HL-60 (cell line): ENCODE data around the gene FOXP1.

Source experiments
- DNase-seq, 2 experiments: peaks; one replicate each; pipeline ENCODE4 v3.0.0-alpha.2; 2010 to 2020; ENCODE audit warnings: low read depth in 1 of 2, low spot score in 1 of 2
- H3K27ac ChIP-seq: fragments of 250-450 bp; sonication (Bioruptor Pico); replicated peaks from 2 replicates; pipeline ENCODE4 v1.5.1; 2020; ENCODE audit warnings: mild to moderate bottlenecking, moderate library complexity
- H3K27me3 ChIP-seq: fragments of 250-450 bp; sonication (Bioruptor Pico); 2 replicates; pipeline ENCODE4 v1.5.1; 2021; ENCODE audit warnings: mild to moderate bottlenecking, moderate library complexity; ENCODE audit not compliant: insufficient read depth, poor library complexity, severe bottlenecking
- H3K4me3 ChIP-seq: replicated peaks from 2 replicates; pipeline ENCODE4 v1.5.1; 2011; ENCODE audit warnings: mild to moderate bottlenecking, control low read depth, low read length; ENCODE audit not compliant: insufficient read depth
- GABPA ChIP-seq: IDR thresholded peaks from 2 replicates; pipeline ENCODE4 v1.6.1; 2012; ENCODE audit warnings: low read depth
- POLR2AphosphoS5 ChIP-seq: IDR thresholded peaks from 2 replicates; pipeline ENCODE4 v1.6.1; 2012; ENCODE audit warnings: low read depth
- SPI1 ChIP-seq: IDR thresholded peaks from 2 replicates; pipeline ENCODE4 v1.6.1; 2012; ENCODE audit warnings: low read depth, mild to moderate bottlenecking, borderline replicate concordance
- TF ChIP-seq, protein P1 (sequence below): IDR thresholded peaks from 2 replicates; pipeline ENCODE4 v1.6.1; 2012; ENCODE audit warnings: low read depth; ENCODE audit not compliant: insufficient replicate concordance
- TF ChIP-seq, protein P2 (sequence below): IDR thresholded peaks from one replicate; pipeline ENCODE4 v1.5.1; 2011; ENCODE audit warnings: low read length, control low read depth, inconsistent platforms; ENCODE audit not compliant: insufficient read depth

FOXP1 gene

DNA sequence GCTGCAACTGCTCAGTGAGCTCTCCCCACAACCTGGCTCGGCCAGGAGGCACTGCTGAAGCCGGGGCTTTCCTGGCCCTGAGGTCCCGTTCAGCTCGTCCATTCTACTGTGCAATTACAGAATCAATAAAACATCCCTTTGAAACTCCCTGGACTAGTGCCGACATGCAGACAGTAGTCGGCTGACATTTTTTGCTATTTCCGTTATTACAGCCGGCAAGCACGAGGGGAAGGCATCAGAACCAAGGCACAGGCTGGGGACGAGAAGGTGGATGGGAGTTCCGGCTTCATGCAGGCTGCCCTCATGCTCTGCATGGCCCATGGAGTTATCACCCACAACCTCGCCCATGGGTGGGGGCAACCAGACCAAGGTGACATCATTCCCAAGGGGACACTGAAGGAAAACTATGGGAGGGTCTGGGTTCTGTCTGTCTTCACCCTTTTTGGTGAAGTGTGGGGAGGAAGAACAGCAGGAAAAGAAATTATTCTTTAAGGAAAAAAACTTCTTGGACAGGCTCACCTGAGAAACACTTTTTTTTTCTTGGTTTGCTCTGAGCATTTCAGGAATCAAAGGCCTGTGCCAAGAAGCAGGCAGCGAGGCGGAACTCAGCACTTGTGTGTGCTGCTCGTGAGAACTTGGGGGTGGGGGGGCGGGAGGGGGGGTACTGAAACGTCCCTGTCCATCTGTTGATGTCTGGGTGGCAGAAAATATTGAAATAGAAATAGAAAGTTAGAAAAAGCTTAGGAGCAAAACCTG, 154.5 kb downstream of the FOXP1 start:
- TF ChIP-seq GABPA (no peak), SPI1 (no peak), POLR2AphosphoS5 (no peak)
- TF ChIP-seq, protein P1, sequence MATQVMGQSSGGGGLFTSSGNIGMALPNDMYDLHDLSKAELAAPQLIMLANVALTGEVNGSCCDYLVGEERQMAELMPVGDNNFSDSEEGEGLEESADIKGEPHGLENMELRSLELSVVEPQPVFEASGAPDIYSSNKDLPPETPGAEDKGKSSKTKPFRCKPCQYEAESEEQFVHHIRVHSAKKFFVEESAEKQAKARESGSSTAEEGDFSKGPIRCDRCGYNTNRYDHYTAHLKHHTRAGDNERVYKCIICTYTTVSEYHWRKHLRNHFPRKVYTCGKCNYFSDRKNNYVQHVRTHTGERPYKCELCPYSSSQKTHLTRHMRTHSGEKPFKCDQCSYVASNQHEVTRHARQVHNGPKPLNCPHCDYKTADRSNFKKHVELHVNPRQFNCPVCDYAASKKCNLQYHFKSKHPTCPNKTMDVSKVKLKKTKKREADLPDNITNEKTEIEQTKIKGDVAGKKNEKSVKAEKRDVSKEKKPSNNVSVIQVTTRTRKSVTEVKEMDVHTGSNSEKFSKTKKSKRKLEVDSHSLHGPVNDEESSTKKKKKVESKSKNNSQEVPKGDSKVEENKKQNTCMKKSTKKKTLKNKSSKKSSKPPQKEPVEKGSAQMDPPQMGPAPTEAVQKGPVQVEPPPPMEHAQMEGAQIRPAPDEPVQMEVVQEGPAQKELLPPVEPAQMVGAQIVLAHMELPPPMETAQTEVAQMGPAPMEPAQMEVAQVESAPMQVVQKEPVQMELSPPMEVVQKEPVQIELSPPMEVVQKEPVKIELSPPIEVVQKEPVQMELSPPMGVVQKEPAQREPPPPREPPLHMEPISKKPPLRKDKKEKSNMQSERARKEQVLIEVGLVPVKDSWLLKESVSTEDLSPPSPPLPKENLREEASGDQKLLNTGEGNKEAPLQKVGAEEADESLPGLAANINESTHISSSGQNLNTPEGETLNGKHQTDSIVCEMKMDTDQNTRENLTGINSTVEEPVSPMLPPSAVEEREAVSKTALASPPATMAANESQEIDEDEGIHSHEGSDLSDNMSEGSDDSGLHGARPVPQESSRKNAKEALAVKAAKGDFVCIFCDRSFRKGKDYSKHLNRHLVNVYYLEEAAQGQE = no peak
- TF ChIP-seq, protein P2, sequence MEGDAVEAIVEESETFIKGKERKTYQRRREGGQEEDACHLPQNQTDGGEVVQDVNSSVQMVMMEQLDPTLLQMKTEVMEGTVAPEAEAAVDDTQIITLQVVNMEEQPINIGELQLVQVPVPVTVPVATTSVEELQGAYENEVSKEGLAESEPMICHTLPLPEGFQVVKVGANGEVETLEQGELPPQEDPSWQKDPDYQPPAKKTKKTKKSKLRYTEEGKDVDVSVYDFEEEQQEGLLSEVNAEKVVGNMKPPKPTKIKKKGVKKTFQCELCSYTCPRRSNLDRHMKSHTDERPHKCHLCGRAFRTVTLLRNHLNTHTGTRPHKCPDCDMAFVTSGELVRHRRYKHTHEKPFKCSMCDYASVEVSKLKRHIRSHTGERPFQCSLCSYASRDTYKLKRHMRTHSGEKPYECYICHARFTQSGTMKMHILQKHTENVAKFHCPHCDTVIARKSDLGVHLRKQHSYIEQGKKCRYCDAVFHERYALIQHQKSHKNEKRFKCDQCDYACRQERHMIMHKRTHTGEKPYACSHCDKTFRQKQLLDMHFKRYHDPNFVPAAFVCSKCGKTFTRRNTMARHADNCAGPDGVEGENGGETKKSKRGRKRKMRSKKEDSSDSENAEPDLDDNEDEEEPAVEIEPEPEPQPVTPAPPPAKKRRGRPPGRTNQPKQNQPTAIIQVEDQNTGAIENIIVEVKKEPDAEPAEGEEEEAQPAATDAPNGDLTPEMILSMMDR = no peak
- no peaks in the 10 kb centered on the region for H3K27me3 ChIP-seq
- DNase-seq = no peak
- no peak overlapping the region for H3K4me3 ChIP-seq
- H3K27ac ChIP-seq = 0 out of 2 replicates have a peak overlapping the region, but pooled peaks have one; percentile 22

DNA sequence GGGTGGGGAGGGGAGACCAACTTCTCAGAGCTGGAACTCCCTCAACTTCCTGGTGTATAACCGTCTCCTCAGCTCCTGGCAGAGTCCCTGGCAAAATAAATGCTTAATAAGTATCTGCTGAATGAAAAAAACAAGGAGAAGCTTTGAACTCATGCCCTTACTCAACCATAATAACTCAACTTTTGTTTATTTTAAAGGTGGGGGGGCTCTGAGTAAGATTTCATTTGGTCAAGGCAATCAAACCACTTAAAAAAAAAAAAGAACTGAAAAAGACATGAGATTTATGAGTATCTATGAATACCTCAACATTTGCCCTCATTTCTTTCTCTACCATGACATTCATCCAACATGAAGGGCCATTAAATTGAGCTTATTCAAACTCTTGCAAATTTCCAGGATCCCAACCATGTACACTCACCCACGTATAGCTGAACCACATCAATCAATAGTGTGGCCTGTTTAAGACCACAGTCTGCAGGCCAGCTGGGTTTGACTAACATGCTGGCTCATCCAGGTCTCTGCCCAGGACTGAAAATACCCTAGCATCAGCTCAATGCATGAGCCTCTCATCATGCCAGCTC, 157.9 kb downstream of the FOXP1 start:
- no peak for TF ChIP-seq POLR2AphosphoS5
- TF ChIP-seq, protein P1 = no peak
- TF ChIP-seq, protein P2 = no peak
- TF ChIP-seq GABPA = no peak
- no peak for DNase-seq
- H3K27me3 ChIP-seq = no peaks in the 10 kb centered on the region
- no peak overlapping the region for H3K4me3 ChIP-seq
- no peak overlapping the region for H3K27ac ChIP-seq

DNA sequence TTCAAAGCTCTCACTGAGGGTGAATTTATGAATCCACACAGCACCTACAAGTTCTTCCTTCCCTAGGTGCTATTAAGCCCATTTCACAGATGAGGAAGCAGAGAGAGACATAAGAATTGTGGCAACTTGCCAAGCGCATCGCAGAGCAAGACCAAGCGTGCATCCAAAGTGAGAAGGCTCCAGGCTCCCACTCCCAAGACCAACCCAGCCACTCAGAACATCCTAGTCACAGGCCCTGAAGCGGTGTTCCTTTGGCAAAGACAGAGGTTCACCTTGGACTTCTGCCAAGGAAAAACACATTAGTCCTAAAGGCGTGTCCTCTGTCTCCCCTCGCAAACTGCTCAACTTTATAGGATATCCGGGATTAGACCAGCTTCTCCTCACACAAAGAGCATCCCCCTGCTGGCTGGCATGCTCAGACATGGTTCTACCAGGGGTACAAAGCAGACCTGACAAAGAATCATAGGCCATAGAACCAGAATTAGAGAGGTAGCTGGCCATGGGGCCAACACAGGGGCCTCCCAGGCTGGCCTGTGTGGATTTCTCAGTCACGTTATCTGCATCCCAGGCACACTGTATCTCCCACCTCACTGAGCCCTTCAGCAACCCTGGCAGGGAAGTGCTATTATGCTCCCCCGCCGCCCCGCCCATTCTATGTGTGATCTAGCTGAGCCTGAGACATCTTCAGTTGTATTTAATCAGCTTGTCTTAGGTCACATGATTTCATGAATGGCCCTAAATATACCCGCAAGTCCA, 160.2 kb downstream of the FOXP1 start:
- no peak overlapping the region for H3K4me3 ChIP-seq

DNA sequence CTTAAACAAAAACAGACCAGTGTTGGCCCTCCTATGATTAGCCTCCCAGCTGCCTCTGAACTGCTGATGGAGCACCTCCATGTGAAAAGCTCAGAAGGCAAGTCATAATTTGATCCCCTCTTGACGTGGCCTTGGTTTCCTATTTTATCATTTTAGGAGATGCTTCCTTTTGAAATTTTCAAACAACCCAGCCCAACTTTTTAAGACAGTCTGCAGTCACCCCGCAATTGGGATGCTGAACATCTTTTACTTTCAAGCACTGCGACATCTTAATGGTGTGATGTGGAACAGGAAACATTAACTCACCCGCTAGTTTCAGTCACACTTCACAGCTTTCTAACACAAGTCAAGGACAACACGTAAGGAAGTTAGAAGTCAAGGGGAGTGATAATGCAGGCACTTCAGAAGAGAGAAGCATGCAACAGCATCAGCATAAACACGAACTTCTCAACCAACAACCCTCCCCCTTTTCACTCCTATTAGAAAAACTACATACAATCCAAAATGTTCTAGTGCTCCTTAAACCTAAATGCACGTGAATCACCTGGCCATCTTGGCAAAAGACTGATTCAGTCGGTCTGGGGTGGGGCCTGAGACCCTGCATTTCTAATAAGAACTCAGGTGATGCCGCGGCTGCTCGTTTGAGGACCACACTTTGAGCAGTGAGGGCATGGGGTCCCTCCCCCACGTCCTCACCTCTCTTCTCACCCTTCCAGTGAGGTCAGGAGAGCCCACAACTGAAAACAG, 161.5 kb downstream of the FOXP1 start:
- DNase-seq = no peak
- Histone ChIP-seq H3K4me3 (no peak overlapping the region), H3K27me3 (no peaks in the 10 kb centered on the region), H3K27ac (no peak overlapping the region)
- TF ChIP-seq, protein P2 = no peak
- TF ChIP-seq POLR2AphosphoS5 = no peak

More for the DNA sequence above, 160.2 kb downstream of the FOXP1 start:
- no peak overlapping the region for H3K27ac ChIP-seq
- no peaks in the 10 kb centered on the region for H3K27me3 ChIP-seq
- no peak for DNase-seq
- 0 out of 2 replicates have a peak, but pooled peaks have one; percentile 28 for TF ChIP-seq POLR2AphosphoS5
- TF ChIP-seq SPI1 = no peak
